ES-I3 (cell line): ENCODE measurements around the gene TMUB2.
"Not testable (repeated sequence)": the region's sequence is repeated elsewhere in the genome, so short reads cannot be mapped to it uniquely, and the experiment has no call there.

Source experiments
- H3K36me3 ChIP-seq: 2 replicates; pipeline ENCODE4 v1.6.1; 2013; ENCODE audit warnings: mild to moderate bottlenecking, low read length, control low read depth, moderate library complexity; ENCODE audit not compliant: insufficient read depth
- H3K4me1 ChIP-seq: 2 replicates; pipeline ENCODE4 v1.6.1; 2013; ENCODE audit warnings: mild to moderate bottlenecking, control low read depth, low read length; ENCODE audit not compliant: insufficient read depth
- H3K9ac ChIP-seq: 2 replicates; pipeline ENCODE4 v1.6.1; 2013; ENCODE audit warnings: low read depth, mild to moderate bottlenecking, low read length, moderate library complexity
- H3K9me3 ChIP-seq: 2 replicates; pipeline ENCODE4 v1.6.1; 2013; ENCODE audit warnings: mild to moderate bottlenecking, low read length, moderate library complexity; ENCODE audit not compliant: control insufficient read depth, insufficient read depth

Gene TMUB2

DNA sequence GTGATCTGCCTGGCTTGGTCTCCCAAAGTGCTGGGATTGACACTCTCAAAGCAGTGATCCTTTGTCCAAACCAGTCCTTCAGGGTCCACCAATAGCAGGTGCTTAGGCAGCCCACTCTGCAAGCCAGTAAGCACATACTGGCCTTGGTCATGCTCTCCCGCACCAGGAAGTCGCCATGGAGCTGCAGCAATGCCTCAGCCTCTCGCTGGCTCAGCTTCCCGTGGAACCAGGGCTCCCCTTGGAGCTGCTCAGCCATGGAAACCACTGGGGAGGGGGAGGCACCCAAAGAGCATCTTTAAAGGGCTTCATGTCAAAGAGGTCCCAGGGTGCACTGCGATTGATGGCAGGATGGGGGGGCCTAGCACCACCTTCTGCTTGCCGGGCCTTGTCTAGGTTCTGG is 42.3 kb downstream of the TMUB2 start:
- Histone ChIP-seq H3K9ac (no peak overlapping the region), H3K4me1 (no peaks in the 10 kb centered on the region), H3K36me3 (no peaks in the 10 kb centered on the region), H3K9me3 (no peaks in the 10 kb centered on the region)

DNA sequence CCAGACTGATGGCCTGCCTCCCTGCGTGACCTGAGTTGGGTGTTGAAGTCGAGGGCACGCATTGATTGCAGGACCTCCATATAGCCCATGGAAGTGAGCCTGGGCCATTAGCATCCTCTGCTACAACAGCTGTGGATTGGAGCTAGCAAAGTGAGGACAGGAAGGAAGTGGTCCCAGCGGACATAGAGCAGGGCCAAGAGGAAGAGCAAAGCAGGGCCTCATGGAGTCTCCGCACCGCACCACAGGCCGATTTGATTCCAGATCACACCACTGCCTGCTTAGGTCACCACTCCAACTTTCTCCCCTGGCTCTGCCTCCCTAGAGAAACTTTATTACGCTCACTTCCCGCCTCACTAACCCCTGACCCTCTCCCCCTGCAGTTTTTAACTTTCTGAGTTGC is 43.4 kb downstream of the TMUB2 start:
- no peaks in the 10 kb centered on the region for H3K36me3 ChIP-seq

DNA sequence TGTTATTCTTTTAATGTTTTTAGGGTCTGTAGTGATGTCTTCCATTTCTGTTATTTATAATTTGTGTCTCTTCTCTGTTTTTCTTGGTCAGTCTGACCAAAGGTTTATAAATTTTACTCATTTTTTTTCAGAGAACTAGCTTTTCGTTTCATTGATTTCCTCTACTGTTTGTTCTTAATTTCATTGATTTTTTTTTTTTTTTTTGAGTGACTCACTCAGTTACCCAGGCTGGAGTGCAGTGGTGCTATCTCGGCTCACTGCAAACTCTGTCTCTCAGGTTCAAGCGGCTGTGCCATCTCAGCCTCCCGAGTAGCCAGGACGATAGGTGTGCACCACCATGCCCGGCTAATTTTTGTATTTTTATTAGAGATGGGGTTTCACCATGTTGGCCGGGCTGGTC is 45.3 kb downstream of the TMUB2 start:
- no peaks in the 10 kb centered on the region for H3K9me3 ChIP-seq

More for the DNA sequence above, 43.4 kb downstream of the TMUB2 start:
- H3K4me1 ChIP-seq, result no peaks in the 10 kb centered on the region
- H3K9ac ChIP-seq, result no peak overlapping the region
- no peaks in the 10 kb centered on the region for H3K9me3 ChIP-seq

DNA sequence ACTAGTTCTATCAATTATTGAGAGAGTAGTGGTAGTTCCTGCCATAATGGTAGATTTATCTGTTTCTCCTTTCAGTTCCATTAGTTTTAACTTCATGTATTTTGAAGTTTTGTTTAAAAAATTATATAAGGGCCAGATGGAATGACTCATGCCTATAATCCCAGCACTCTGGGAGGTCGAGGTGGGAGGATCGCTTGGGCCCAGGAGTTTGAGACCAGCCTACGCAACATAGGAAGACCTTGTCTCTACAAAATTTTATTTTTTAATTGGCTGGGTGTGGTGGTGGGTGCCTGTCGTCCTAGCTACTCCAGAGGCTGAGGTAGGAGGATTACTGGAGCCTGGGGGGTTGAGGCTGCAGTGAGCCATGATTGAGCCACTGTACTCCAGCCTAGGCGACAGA is 46.8 kb downstream of the TMUB2 start:
- Histone ChIP-seq H3K4me1 (no peaks in the 10 kb centered on the region), H3K36me3 (no peaks in the 10 kb centered on the region), H3K9ac (no peak overlapping the region), H3K9me3 (no peaks in the 10 kb centered on the region)

More for the DNA sequence above, 45.3 kb downstream of the TMUB2 start:
- Histone ChIP-seq H3K4me1 (no peaks in the 10 kb centered on the region), H3K9ac (no peak overlapping the region), H3K36me3 (no peaks in the 10 kb centered on the region)

DNA sequence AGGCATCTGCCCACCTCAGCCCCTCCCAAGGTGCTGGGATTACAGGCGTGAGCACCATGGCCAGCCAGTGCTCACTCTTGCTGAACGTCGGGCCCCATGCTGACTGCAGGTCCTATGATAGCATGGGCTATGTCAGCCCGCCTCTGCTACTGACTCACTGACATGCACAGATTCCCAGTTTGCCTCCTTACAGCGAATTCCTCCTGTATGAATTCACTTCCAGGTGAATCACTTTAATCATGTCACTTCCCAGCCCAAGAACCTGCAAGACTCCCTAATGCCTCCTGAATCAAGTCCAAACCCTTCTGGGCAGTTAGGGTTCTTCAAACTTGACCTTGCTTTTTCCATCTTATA is 48.8 kb downstream of the TMUB2 start:
- Histone ChIP-seq H3K36me3 (no peaks in the 10 kb centered on the region), H3K9me3 (no peaks in the 10 kb centered on the region), H3K4me1 (no peaks in the 10 kb centered on the region), H3K9ac (no peak overlapping the region)

- Histone ChIP-seq H3K9ac (no peak overlapping the region), H3K36me3 (no peaks in the 10 kb centered on the region), H3K4me1 (no peaks in the 10 kb centered on the region), H3K9me3 (no peaks in the 10 kb centered on the region)
These were observed 49.7 kb downstream of the TMUB2 start for GRCh38 chr17:44236444-44236991.

GRCh38 chr17:44237886-44238285 is 51.1 kb downstream of the TMUB2 start:
- not testable (repeated sequence) for H3K36me3 ChIP-seq, H3K9me3 ChIP-seq, H3K4me1 ChIP-seq, H3K9ac ChIP-seq

DNA sequence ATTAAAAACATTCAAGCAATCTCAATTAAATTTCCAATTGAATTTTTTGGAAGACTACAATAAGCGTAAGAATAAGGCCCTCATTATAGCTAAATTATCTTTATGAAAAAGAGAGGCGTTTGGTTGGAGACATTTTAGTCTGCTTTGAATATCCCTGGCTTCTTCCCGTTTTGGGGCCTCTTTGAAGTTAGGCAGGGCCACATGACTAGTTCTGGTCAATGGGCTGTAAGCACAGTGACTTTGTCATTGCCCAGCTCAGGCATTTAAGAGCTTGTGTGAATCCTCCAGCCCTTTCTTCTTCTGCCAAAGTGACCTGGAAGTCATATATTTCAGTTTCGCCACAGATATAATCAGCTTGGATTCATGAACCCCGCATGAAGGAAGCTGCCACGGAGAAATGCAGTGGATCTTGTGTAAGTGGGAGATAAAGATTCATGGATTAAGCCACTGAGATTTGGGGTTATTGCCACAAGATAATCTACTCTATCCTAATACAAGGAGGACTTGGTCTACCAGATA is 54.4 kb downstream of the TMUB2 start:
- no peaks in the 10 kb centered on the region for H3K9me3 ChIP-seq
- H3K36me3 ChIP-seq, result no peaks in the 10 kb centered on the region
- H3K4me1 ChIP-seq, result peaks cover 9% of the 10 kb centered on the region; the same call in 1 of the 2 replicates
- H3K9ac ChIP-seq, result no peak overlapping the region
